ENCODE results near the gene NACC1.

NACC1 gene

DNA sequence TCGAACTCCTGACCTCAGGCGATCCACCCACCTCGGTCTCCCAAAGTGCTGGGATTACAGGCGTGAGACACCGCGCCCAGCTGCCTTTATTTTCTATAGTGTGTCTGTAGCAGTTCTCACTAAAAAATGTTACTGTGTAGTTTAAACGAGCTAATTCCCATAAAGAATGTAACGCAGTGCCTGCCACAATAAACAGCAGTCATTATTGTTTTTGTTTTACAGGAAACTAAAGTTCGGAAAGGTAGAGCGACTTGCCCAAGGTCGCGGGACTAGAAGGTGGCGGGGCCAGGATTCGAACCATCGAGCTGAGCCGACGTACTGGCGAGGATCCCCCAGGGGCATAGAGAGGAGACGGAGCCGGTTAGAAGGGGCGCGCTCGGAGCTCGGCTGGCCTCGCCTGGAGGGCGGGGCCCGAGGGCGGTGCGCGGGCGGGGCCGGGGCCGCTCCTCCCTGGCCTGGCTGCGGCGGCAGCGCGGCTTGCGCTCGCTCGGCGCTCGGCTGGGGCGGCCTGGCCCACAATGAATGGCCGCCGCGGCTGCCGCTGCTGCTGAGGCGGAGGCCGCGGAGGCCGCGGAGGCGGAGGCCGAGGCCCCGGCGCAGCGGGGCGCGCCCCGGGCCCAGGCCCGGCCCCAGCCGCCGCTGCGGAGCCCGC lies at the start of gene NACC1:
Gene NACC1 (plus strand): TSS at position 493 of the 652 bp plus-strand sequence. CDS start 16,944 bp downstream, outside the sequence.
- peak within 1 kb of the TSS; percentile 98 to 99 for H3K4me3 ChIP-seq (replicated peaks in 1 of 2; ENCODE audit: low read depth in 2 of 2, low read length in 2 of 2)
- TF ChIP-seq, protein P1, sequence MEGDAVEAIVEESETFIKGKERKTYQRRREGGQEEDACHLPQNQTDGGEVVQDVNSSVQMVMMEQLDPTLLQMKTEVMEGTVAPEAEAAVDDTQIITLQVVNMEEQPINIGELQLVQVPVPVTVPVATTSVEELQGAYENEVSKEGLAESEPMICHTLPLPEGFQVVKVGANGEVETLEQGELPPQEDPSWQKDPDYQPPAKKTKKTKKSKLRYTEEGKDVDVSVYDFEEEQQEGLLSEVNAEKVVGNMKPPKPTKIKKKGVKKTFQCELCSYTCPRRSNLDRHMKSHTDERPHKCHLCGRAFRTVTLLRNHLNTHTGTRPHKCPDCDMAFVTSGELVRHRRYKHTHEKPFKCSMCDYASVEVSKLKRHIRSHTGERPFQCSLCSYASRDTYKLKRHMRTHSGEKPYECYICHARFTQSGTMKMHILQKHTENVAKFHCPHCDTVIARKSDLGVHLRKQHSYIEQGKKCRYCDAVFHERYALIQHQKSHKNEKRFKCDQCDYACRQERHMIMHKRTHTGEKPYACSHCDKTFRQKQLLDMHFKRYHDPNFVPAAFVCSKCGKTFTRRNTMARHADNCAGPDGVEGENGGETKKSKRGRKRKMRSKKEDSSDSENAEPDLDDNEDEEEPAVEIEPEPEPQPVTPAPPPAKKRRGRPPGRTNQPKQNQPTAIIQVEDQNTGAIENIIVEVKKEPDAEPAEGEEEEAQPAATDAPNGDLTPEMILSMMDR (IDR thresholded peaks at IDR 0.05; ENCODE audit: low read depth, low read length) = no peak
- DNase-seq (ENCODE audit: low read depth in 2 of 2) = peak; percentile 89 to 92

DNA sequence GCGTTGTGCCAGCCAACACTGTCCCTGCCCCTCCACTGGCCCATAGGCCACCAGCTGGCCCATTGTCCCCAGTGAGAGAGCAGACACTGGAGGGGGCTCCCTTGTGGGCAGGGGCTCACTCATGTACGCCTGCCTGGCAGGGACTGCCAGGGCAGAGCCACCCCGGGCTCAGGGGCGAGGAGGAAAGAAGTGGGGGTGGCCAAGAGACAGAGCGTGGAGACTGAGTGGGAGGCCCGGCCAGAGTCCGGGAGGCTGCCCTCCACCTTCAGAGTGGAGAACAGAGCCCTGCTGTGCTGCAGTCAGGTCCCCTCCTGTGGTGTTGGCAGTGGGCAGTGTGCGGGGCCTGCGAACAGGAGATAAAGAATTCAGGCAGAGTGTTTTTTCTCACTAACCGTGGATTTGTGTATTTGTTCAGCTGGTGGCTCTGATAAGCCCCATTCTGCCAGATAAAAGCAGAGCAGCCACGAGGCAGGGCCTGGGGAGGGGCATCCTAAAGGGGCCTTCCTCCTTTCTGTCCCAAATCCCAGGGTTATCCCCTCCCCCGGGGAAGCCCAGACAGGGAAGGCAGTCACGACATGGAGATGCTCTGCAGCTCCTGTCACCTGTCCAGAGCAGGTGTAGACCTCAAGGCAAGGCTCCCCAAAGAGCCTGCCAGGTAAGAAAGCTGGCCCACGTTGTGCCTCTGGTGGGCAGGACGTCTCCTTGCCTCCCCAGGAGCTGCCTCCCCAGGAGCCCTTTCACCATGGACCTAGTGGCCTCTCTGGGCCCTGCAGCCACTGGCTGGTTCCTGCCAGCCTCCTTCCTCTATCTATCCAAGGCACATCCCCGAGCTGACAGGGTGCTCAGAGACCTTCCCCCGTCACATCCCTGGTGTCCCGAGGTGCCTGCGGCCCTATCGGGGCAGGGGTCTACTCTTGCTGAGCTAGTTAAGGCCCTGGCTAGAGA lies 48.4 kb upstream of the NACC1 start:
- TF ChIP-seq, protein P1 (IDR thresholded peaks at IDR 0.05; ENCODE audit: low read depth, low read length) = no peak
- DNase-seq (ENCODE audit: low read depth in 2 of 2) = no peak
- H3K4me3 ChIP-seq (replicated peaks in 1 of 2; ENCODE audit: low read depth in 2 of 2, low read length in 2 of 2) = no peak overlapping the region

- H3K4me3 ChIP-seq (replicated peaks in 1 of 2; ENCODE audit: low read depth in 2 of 2, low read length in 2 of 2) = no peak overlapping the region
- TF ChIP-seq, protein P1 (IDR thresholded peaks at IDR 0.05; ENCODE audit: low read depth, low read length) = no peak
- no peak for DNase-seq (ENCODE audit: low read depth in 2 of 2)
Measured at GRCh38 chr19:13070425-13071140, 47.5 kb upstream of the NACC1 start.

- TF ChIP-seq, protein P1 (IDR thresholded peaks at IDR 0.05; ENCODE audit: low read depth, low read length) = no peak
- no peak for DNase-seq (ENCODE audit: low read depth in 2 of 2)
- no peak overlapping the region for H3K4me3 ChIP-seq (replicated peaks in 1 of 2; ENCODE audit: low read depth in 2 of 2, low read length in 2 of 2)
Measured at GRCh38 chr19:13071444-13072187, 46.4 kb upstream of the NACC1 start.

DNA sequence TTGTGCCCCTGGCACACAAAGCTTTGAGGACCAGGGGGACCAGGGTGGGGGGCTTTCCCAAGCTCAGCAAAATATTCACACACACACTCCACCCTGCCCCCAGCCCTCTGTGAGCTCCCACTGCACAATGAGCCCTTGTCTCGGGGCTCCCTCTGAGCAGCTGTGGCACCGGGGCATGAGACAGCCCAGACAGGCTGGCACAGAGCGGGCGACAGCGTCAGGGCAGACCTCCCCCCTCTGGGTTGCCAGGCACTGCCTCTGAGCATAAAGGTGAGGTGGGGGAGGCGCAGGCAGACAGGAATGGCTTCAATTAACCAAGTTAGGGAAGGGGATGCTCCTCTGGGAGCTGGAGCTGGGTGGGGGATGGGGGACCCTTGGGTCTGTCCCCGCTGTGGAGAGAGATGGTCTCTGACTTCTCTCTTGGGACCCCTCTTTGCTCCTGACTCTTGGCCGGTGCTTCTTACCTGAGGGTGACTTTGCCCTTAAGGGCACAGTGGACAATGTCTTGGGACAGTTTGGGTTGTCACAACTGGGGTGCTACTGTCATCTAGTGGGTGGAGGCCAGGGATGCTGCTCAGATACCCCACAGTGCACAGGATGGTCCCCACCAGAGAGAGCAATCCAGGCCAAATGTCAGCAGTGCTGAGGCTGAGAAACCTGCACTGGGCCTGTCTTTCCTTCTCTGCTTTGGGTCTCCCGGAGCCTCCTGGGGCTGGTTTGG lies 45.7 kb upstream of the NACC1 start:
- DNase-seq (ENCODE audit: low read depth in 2 of 2) = no peak
- H3K4me3 ChIP-seq (replicated peaks in 1 of 2; ENCODE audit: low read depth in 2 of 2, low read length in 2 of 2) = no peak overlapping the region
- TF ChIP-seq, protein P1 (IDR thresholded peaks at IDR 0.05; ENCODE audit: low read depth, low read length) = no peak
